Measurements from ENCODE around the gene TMBIM6.
"Not testable (repeated sequence)": the region's sequence is repeated elsewhere in the genome, so short reads cannot be mapped to it uniquely, and the experiment has no call there.

GRCh38 chr12:49740277-49740676 is 1.1 kb upstream of the TMBIM6 start:
- TF ChIP-seq, protein P1, sequence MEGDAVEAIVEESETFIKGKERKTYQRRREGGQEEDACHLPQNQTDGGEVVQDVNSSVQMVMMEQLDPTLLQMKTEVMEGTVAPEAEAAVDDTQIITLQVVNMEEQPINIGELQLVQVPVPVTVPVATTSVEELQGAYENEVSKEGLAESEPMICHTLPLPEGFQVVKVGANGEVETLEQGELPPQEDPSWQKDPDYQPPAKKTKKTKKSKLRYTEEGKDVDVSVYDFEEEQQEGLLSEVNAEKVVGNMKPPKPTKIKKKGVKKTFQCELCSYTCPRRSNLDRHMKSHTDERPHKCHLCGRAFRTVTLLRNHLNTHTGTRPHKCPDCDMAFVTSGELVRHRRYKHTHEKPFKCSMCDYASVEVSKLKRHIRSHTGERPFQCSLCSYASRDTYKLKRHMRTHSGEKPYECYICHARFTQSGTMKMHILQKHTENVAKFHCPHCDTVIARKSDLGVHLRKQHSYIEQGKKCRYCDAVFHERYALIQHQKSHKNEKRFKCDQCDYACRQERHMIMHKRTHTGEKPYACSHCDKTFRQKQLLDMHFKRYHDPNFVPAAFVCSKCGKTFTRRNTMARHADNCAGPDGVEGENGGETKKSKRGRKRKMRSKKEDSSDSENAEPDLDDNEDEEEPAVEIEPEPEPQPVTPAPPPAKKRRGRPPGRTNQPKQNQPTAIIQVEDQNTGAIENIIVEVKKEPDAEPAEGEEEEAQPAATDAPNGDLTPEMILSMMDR (IDR thresholded peaks at IDR 0.05): not testable (repeated sequence)
- not testable (repeated sequence) for TF ChIP-seq POLR2AphosphoS5 (IDR thresholded peaks at IDR 0.05); POLR2A (IDR thresholded peaks at IDR 0.05; ENCODE audit: low read depth); EP300 (IDR thresholded peaks at IDR 0.05)

Measured in esophagus muscularis mucosa (tissue), 4 donors.